ENCODE data around the gene AURKAIP1.

The AURKAIP1 gene

GRCh38 chr1:1333551-1334241 is 41.3 kb downstream of the AURKAIP1 start:
- no peak for DNase-seq (ENCODE audit: low spot score)

- no peak for DNase-seq (ENCODE audit: low spot score)
Observed at GRCh38 chr1:1332774-1333480, 42.1 kb downstream of the AURKAIP1 start.

- no peak for DNase-seq (ENCODE audit: low spot score)
Observed at GRCh38 chr1:1332031-1332755, 42.8 kb downstream of the AURKAIP1 start.

- DNase-seq (ENCODE audit: low spot score), result no peak
Observed at GRCh38 chr1:1331068-1331965, 43.7 kb downstream of the AURKAIP1 start, which contains the start of gene TAS1R3. Gene TAS1R3, plus strand, starts transcription at chr1:1331280. Its CDS starts 66 bp downstream, at chr1:1331346.

- no peak for DNase-seq (ENCODE audit: low spot score)
Observed at GRCh38 chr1:1330366-1331067, 44.5 kb downstream of the AURKAIP1 start.

- DNase-seq (ENCODE audit: low spot score), result no peak
Observed at GRCh38 chr1:1329304-1330210, 45.5 kb downstream of the AURKAIP1 start.

- DNase-seq (ENCODE audit: low spot score), result no peak
Observed at GRCh38 chr1:1328254-1328653, 46.8 kb downstream of the AURKAIP1 start.

- no peak for DNase-seq (ENCODE audit: low spot score)
Observed at GRCh38 chr1:1327291-1327690, 47.7 kb downstream of the AURKAIP1 start.

GRCh38 chr1:1326075-1326605 is 48.9 kb downstream of the AURKAIP1 start:
- no peak for DNase-seq (ENCODE audit: low spot score)

GRCh38 chr1:1325288-1326074 is 49.5 kb downstream of the AURKAIP1 start:
- no peak for DNase-seq (ENCODE audit: low spot score)

- DNase-seq (ENCODE audit: low spot score), result peak; percentile 83
Observed at GRCh38 chr1:1324524-1325287, 50.3 kb downstream of the AURKAIP1 start, which contains the start of the genes CPTP and INTS11. Gene CPTP, plus strand, starts transcription at chr1:1324802. Its CDS starts 2,109 bp downstream, at chr1:1326911. Gene INTS11, minus strand, starts transcription at chr1:1324660. Its CDS starts 52 bp downstream, at chr1:1324608.

- no peak for DNase-seq (ENCODE audit: low spot score)
Observed at GRCh38 chr1:1324084-1324523, 50.9 kb downstream of the AURKAIP1 start.
